Endodermal cell (in vitro differentiated cells): ENCODE data around the gene KCNC4. TPM values are rescaled to one million over a fixed set of nuclear protein-coding genes. Genes with fewer than 3 reads are reported as not detected.

Experiments
- DNase-seq: peaks from one replicate; pipeline ENCODE4 v3.0.0-alpha.2; 2017
- H3K27ac ChIP-seq: 2 replicates; pipeline ENCODE4 v1.5.1; 2013; ENCODE audit warnings: mild to moderate bottlenecking, low read depth, low read length, moderate library complexity
- H3K27me3 ChIP-seq: 2 replicates; pipeline ENCODE4 v1.6.1; 2013; ENCODE audit warnings: mild to moderate bottlenecking, low read length, moderate library complexity; ENCODE audit not compliant: insufficient read depth, control insufficient read depth, poor library complexity, severe bottlenecking
- H3K36me3 ChIP-seq: 2 replicates; pipeline ENCODE4 v1.7.0; 2013; ENCODE audit warnings: mild to moderate bottlenecking, low read length, moderate library complexity; ENCODE audit not compliant: control insufficient read depth, insufficient read depth
- H3K4me1 ChIP-seq: one replicate; pipeline ENCODE4 v1.7.0; 2013; ENCODE audit warnings: low read length; ENCODE audit not compliant: control insufficient read depth, insufficient read depth
- H3K4me3 ChIP-seq: 2 replicates; pipeline ENCODE4 v1.5.1; 2013; ENCODE audit warnings: mild to moderate bottlenecking, low read length, moderate library complexity
- H3K9ac ChIP-seq: 2 replicates; pipeline ENCODE4 v1.6.1; 2013; ENCODE audit warnings: mild to moderate bottlenecking, low read length, moderate library complexity; ENCODE audit not compliant: poor library complexity, severe bottlenecking; ENCODE audit errors: extremely low read depth
- H3K9me3 ChIP-seq: 2 replicates; pipeline ENCODE4 v1.6.1; 2013; ENCODE audit warnings: mild to moderate bottlenecking, low read length, moderate library complexity; ENCODE audit not compliant: control insufficient read depth
- H3K27ac Mint-ChIP-seq: 2 replicates; pipeline ENCODE4 v1.8.0; 2020; ENCODE audit warnings: mixed read lengths
- H3K27me3 Mint-ChIP-seq: 2 replicates; pipeline ENCODE4 v1.8.0; 2021; ENCODE audit warnings: mild to moderate bottlenecking, mixed read lengths; ENCODE audit not compliant: insufficient read depth
- H3K36me3 Mint-ChIP-seq: 2 replicates; pipeline ENCODE4 v1.8.0; 2020; ENCODE audit warnings: low read depth, mixed read lengths
- H3K4me1 Mint-ChIP-seq: 2 replicates; pipeline ENCODE4 v1.8.0; 2020; ENCODE audit warnings: mixed read lengths
- H3K4me3 Mint-ChIP-seq: 2 replicates; pipeline ENCODE4 v1.8.0; 2020; ENCODE audit warnings: mild to moderate bottlenecking, moderate library complexity, mixed read lengths
- H3K9me3 Mint-ChIP-seq: 2 replicates; pipeline ENCODE4 v1.8.0; 2020; ENCODE audit warnings: mild to moderate bottlenecking, mixed read lengths
- WGBS, 2 experiments: methylation state at CpG; one replicate each; pipeline versions ENCODE4 v1.1.5 to v1.1.7; 2013; ENCODE audit warnings: missing lambda C conversion rate in 2 of 2, mixed read lengths in 1 of 2; ENCODE audit not compliant: insufficient coverage in 1 of 2, insufficient read length in 1 of 2; 5-methylcytosine and 5-hydroxymethylcytosine counted together
- total RNA-seq, 2 donors: library from RNA; stranded (reverse); fragmentation: NEBNext Ultra II Directional in 1 of 2; extraction: Animal tissue kit (Norgen Biotek cat#: 25700) in 1 of 2; gene quantifications; 2 replicates in 1 of 2; 3 replicates in 1 of 2; pipeline ENCODE4 v1.2.1, GENCODE V29; 2021
- TF ChIP-seq, protein P1 (sequence below): fragments of 200-600 bp; sonication (generic); conservative IDR thresholded peaks from 2 replicates; pipeline ENCODE4 v1.5.0; 2021; ENCODE audit warnings: antibody characterized with exemption, mild to moderate bottlenecking

KCNC4 gene
- total RNA-seq, 2 donors from 2014 or later, result 7.6 to 10.2 TPM

DNA sequence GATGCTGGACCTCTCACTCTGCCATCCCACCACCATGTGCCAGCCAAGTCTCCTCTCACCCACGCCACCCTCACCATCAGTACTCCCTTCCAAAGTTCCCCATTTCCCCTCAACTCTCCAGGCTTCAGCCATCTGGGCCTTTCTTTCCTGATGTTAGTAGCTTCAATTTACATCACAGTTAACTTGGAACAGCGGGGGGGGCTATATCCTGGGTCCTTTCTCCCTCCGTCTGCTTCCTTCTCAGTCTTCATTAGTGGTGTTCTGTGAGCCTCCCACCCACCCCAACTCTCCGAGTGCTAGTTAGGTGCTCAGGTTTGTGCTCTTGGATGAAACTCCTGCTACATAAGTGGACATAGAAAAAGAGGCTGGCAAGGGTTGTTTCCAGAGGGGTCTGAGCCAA, 31.9 kb downstream of the KCNC4 start:
- Histone ChIP-seq H3K9me3 (no peaks in the 10 kb centered on the region), H3K27me3 (no peaks in the 10 kb centered on the region), H3K4me3 (no peak overlapping the region), H3K4me1 (no peaks in the 10 kb centered on the region), H3K9ac (no peak overlapping the region), H3K27ac (no peak overlapping the region), H3K36me3 (no peaks in the 10 kb centered on the region)
- H3K27ac Mint-ChIP-seq, result no peak overlapping the region
- no peak overlapping the region for H3K4me3 Mint-ChIP-seq
- 80 to 100% methylated on average over 1 to 4 of the region's 4 CpGs for WGBS, 2 experiments
- H3K27me3 Mint-ChIP-seq, result peaks cover 19% of the 10 kb centered on the region
- TF ChIP-seq, protein P1, sequence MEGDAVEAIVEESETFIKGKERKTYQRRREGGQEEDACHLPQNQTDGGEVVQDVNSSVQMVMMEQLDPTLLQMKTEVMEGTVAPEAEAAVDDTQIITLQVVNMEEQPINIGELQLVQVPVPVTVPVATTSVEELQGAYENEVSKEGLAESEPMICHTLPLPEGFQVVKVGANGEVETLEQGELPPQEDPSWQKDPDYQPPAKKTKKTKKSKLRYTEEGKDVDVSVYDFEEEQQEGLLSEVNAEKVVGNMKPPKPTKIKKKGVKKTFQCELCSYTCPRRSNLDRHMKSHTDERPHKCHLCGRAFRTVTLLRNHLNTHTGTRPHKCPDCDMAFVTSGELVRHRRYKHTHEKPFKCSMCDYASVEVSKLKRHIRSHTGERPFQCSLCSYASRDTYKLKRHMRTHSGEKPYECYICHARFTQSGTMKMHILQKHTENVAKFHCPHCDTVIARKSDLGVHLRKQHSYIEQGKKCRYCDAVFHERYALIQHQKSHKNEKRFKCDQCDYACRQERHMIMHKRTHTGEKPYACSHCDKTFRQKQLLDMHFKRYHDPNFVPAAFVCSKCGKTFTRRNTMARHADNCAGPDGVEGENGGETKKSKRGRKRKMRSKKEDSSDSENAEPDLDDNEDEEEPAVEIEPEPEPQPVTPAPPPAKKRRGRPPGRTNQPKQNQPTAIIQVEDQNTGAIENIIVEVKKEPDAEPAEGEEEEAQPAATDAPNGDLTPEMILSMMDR, result no peak
- H3K36me3 Mint-ChIP-seq, result no peaks in the 10 kb centered on the region
- DNase-seq, result peak; percentile 63
- H3K4me1 Mint-ChIP-seq, result peaks cover 12% of the 10 kb centered on the region
- H3K9me3 Mint-ChIP-seq, result no peaks in the 10 kb centered on the region

DNA sequence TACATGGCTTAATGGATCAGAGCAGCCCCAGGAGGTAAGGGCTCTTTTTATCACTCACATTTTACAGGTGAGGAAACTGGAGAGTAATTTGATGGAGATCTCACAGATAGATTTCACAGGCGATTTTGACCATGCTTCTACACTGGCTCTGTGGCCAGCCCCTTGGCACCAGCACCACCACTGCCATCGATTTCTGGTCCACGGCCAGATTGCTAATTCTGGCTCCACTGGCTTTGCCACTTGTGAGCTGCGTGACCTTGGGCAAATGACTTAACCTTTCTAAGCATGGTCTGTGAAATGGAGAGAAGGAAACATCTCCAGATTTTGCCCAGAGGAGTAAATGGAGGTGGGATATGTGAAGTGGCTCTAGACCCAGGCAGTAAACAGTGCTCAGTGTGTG, 32.6 kb downstream of the KCNC4 start:
- H3K27ac Mint-ChIP-seq, result no peak overlapping the region
- no peaks in the 10 kb centered on the region for H3K36me3 Mint-ChIP-seq
- H3K36me3 ChIP-seq, result no peaks in the 10 kb centered on the region
- no peaks in the 10 kb centered on the region for H3K9me3 Mint-ChIP-seq
- WGBS, 2 experiments, result 92 to 93% methylated on average over 3 to 4 of the region's 4 CpGs
- no peak for DNase-seq
- peaks cover 12% of the 10 kb centered on the region for H3K4me1 Mint-ChIP-seq
- no peak overlapping the region for H3K9ac ChIP-seq
- H3K4me1 ChIP-seq, result no peaks in the 10 kb centered on the region
- H3K4me3 Mint-ChIP-seq, result no peak overlapping the region
- TF ChIP-seq, protein P1, result no peak
- H3K27ac ChIP-seq, result no peak overlapping the region
- H3K27me3 ChIP-seq, result no peaks in the 10 kb centered on the region
- H3K4me3 ChIP-seq, result no peak overlapping the region
- H3K27me3 Mint-ChIP-seq, result peaks cover 19% of the 10 kb centered on the region
- H3K9me3 ChIP-seq, result no peaks in the 10 kb centered on the region

DNA sequence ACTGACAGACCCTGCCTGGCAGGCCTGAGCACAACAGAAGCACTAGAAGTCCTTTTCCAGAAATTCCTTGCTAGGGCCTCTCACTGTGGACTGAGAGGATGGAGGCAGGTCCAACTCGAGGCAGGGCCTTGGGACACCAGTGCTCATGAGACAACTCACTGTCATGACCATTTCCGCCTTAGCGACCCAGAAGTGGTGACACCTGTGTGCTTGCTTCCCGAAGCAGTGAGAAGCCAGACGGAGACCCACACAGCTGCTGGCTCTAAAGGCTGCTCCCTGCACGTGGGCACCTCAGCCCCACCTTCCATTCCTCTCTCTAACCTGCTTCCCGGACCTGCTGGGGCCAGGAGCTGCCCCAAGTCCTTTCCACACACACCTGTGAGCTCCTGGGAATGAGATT, 33.0 kb downstream of the KCNC4 start:
- H3K9ac ChIP-seq, result no peak overlapping the region

More for the DNA sequence above, 33.0 kb downstream of the KCNC4 start:
- no peaks in the 10 kb centered on the region for H3K36me3 Mint-ChIP-seq
- peak; percentile 65 for DNase-seq
- 73 to 84% methylated on average over 3 to 7 of the region's 7 CpGs for WGBS, 2 experiments
- H3K27me3 ChIP-seq, result no peaks in the 10 kb centered on the region
- H3K9me3 Mint-ChIP-seq, result no peaks in the 10 kb centered on the region
- no peak overlapping the region for H3K4me3 ChIP-seq
- no peak overlapping the region for H3K27ac Mint-ChIP-seq
- H3K4me1 Mint-ChIP-seq, result peaks cover 12% of the 10 kb centered on the region
- TF ChIP-seq, protein P1, result no peak
- no peak overlapping the region for H3K27ac ChIP-seq
- peaks cover 19% of the 10 kb centered on the region for H3K27me3 Mint-ChIP-seq
- no peaks in the 10 kb centered on the region for H3K4me1 ChIP-seq
- H3K4me3 Mint-ChIP-seq, result no peak overlapping the region
- no peaks in the 10 kb centered on the region for H3K9me3 ChIP-seq
- no peaks in the 10 kb centered on the region for H3K36me3 ChIP-seq
